ENCODE results near the gene AP5M1. TPM values are rescaled to one million over a fixed set of nuclear protein-coding genes. Genes with fewer than 3 reads are reported as not detected.

AP5M1 gene
- total and polyA plus RNA-seq, 2 of the 13 experiments (the other 11 are each of a cell fraction or from before 2014, with no cell fraction given) = 14.8 to 35.0 TPM

GRCh38 chr14:57277062-57277461, 8.3 kb downstream of the AP5M1 start:
- FAIRE-seq (no peak), ATAC-seq (no peak), DNase-seq (ENCODE audit: low spot score) (no peak)
- H3K27ac ChIP-seq (ENCODE audit: extremely low read length, insufficient read depth, low read length) = no peak overlapping the region
- no peaks in the 10 kb centered on the region; the same call in 1 of the 2 replicates for H4K20me1 ChIP-seq (ENCODE audit: insufficient read depth, low read length)
- 97% methylated on average over 3 of the region's 3 CpGs for WGBS (ENCODE audit: low lambda C conversion rate)
- ChIA-PET POLR2A (no interaction called here), CTCF (ENCODE audit: low intra/inter-chr PET ratio, low total read pairs) (no interaction called here)
- TF ChIP-seq CCAR2 (optimal IDR thresholded peaks at IDR 0.05; ENCODE audit: low read depth, low read length) (no peak), MXD1 (CRISPR knock-in tag; IDR thresholded peaks at IDR 0.05) (no peak), MAFK (conservative IDR thresholded peaks at IDR 0.05 in 1 of 2, IDR thresholded peaks at IDR 0.05 in 1 of 2; ENCODE audit: low read length in 2 of 2) (peak; percentile 64 to 71), BRD4 (CRISPR knock-in tag; IDR thresholded peaks at IDR 0.05) (no peak), ZBTB14 (CRISPR knock-in tag; IDR thresholded peaks at IDR 0.05) (no peak), PHF5A (CRISPR knock-in tag; IDR thresholded peaks at IDR 0.05; ENCODE audit: low read depth, unreplicated experiment) (no peak), KLF12 (CRISPR knock-in tag; IDR thresholded peaks at IDR 0.05; ENCODE audit: borderline replicate concordance) (no peak), MAFF (IDR thresholded peaks at IDR 0.05; ENCODE audit: low read depth, low read length) (peak; percentile 59), ZNF761 (CRISPR knock-in tag; conservative IDR thresholded peaks at IDR 0.05) (no peak)
- peaks cover 18% of the 10 kb centered on the region for H3K4me1 ChIP-seq (ENCODE audit: insufficient read depth, low read length)
- no peak overlapping the region for H2AFZ ChIP-seq (ENCODE audit: low read length)
- in situ Hi-C loops (cut with HindIII; ENCODE audit: extremely low pct_ligation_motif_present, low pct_unique_long_range_greater_than_20kb) = no loop called here
- H3K4me2 ChIP-seq (ENCODE audit: low read depth, low read length) = no peak overlapping the region
- H3K9ac ChIP-seq (ENCODE audit: insufficient read depth, low read depth, low read length) = no peak overlapping the region
- no TSS peak for BruUV-seq (replicated peaks)
- H3K27me3 ChIP-seq (ENCODE audit: control insufficient read depth in 1 of 2, insufficient read depth in 2 of 2, low read length in 2 of 2) = no peaks in the 10 kb centered on the region; a peak in 1 of 5 replicates
- peaks cover 3 to 24% of the 10 kb centered on the region in 2 experiments for H3K36me3 ChIP-seq (replicated peaks in 1 of 2; ENCODE audit: control insufficient read depth in 1 of 2, insufficient read depth in 2 of 2, low read length in 2 of 2)
- H3K79me2 ChIP-seq (ENCODE audit: insufficient read depth, low read length) = peaks cover 30% of the 10 kb centered on the region
- intact Hi-C loops (cut with micrococcal nuclease; ENCODE audit: unreplicated experiment) = no loop called here
- no peak overlapping the region for H3K4me3 ChIP-seq (replicated peaks in 1 of 3; ENCODE audit: insufficient read depth in 1 of 3, low read depth in 2 of 3, low read length in 3 of 3)
- no peaks in the 10 kb centered on the region for H3K9me3 ChIP-seq (ENCODE audit: low read length)
